NCI-H2171 (cell line): Measurements from ENCODE around the gene ADGRA1.
"Not testable (repeated sequence)": the region's sequence is repeated elsewhere in the genome, so short reads cannot be mapped to it uniquely, and the experiment has no call there.

Experiments
- DNase-seq: peaks from one replicate; lab custom pipeline; 2025; lab: John Stamatoyannopoulos, UW

Gene ADGRA1

DNA sequence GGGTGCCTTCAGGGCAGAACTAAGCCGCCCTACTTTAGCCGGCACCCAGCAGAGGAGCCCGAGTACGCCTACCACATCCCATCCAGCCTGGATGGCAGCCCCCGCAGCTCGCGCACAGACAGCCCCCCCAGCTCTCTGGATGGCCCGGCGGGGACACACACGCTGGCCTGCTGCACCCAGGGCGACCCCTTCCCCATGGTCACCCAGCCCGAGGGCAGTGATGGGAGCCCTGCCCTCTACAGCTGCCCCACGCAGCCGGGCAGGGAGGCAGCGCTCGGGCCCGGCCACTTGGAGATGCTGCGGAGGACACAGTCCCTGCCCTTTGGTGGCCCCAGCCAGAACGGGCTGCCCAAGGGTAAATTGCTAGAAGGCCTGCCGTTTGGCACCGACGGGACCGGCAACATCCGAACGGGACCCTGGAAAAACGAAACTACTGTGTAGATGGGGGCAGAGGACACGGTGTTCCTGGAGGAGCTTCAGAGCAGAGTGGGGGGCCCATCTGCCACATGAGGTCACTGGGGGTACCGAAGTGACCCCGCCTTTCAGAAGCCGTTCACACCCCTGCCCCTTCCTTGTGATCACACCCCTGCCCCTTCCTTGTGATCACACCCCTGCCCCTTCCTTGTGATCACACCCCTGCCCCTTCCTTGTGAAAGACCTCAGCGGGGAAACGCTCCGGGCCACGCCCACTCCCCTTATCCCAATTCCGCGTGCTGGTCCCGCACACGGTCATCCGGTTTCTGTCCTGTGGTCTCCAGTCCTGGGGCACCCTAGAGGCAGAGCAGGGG lies 41.5 kb downstream of the ADGRA1 start:
- no peak for DNase-seq

GRCh38 chr10:133129859-133130495 lies 42.3 kb downstream of the ADGRA1 start:
- DNase-seq: no peak

DNA sequence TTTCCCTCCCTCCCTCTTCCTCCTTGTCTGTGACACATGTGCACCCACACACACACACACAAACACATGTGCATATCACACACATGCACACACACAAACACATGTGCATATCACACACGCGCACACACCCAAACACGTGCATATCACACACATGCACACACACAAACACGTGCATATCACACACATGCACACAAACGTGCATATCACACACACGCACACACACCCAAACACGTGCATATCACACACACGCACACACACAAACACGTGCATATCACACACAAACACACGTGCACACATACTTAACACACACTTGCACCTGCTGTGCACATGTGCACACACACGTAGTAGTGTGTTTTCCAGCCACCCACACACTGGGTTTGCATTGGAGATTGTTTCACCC lies 42.9 kb downstream of the ADGRA1 start:
- no peak for DNase-seq

DNA sequence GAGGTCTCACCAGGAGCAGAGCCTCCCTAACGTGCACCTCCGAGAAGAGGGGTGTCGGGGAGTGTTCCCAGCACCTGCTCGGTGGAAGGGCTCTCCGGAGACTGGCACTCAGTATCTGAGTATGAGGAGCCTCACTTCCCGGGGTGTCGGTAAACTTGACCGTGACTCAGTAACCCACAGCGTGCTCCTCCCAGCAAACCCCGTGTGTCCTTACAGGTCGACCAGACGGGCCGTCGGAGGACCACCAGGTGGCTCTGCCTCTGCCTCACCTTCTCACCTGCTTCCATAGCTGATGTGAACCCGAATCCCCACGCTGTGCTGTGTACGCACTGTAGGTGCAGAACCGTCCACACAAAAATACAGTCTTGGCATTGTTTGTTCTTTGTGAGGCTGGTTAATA lies 43.3 kb downstream of the ADGRA1 start:
- DNase-seq: no peak

DNA sequence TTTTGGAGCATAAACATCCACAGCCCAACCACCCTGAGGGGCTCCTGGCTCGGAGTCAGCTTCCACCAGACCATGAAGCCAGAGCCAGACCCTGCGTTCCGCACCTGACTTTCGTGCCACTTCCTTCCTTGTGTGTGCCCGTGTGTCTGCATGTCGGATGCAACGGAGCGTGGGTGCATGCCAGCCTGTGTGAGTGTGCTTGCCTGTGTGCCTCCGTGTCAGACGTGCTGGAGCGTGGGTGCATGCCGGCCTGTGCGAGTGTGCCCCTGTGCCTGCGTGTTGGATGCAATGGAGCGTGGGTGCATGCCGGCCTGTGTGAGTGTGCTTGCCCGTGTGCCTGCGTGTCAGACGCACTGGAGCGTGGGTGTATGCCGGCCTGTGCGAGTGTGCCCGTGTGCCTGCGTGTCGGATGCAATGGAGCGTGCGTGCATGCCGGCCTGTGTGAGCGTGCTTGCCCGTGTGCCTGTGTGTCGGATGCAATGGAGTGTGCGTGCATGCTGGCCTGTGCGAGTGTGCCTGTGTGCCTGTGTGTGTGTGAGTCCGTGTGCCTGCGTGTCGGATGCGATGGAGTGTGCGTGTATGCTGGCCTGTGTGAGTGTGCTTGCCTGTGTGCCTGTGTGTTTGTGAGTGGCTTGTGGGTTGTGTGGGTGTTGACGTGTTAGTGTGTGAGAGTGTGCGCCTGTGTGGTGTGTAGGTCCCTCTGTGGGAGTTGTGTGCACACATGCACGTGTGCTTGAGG lies 44.2 kb downstream of the ADGRA1 start:
- no peak for DNase-seq

GRCh38 chr10:133132473-133133291 lies 45.0 kb downstream of the ADGRA1 start:
- DNase-seq: no peak

GRCh38 chr10:133133471-133134231 lies 45.9 kb downstream of the ADGRA1 start:
- DNase-seq: no peak

DNA sequence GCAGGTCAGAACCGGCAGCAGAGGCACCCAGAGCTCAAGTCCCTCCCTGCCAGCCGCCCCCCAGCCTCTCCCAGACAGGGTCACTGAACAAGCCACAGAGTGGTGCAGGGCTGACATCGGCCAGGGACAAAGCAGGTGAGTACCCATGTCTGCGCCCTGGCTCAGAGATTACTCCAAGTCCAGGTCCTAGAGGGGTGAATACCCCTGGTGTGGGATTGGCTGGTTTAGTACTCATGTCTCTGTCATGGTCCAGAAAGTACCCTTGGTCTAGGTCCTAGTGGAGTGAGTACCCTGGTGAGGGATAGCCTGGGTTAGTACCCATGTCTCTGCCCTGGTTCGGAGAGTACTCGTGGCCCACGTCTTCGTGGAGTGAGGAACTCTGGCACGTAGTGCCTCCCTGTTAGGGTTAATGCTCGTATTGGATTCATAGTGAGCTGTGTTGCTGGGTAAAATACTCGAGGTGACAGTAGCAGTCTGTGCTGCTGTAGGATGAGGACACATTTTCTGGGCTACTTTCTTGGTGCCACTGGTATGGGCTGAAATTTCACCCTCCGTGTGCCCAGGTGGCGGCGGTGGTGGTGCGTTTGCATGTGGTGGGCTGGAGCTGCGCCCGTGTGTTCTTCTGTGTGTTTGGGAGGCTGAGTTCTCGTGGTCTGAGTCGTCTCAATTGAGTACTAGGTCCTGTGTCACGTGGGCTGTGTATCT lies 46.8 kb downstream of the ADGRA1 start:
- no peak for DNase-seq

- DNase-seq: no peak
These were observed 47.4 kb downstream of the ADGRA1 start for GRCh38 chr10:133135116-133135465.

GRCh38 chr10:133137486-133138145 lies 49.9 kb downstream of the ADGRA1 start:
- DNase-seq: not testable (repeated sequence)

DNA sequence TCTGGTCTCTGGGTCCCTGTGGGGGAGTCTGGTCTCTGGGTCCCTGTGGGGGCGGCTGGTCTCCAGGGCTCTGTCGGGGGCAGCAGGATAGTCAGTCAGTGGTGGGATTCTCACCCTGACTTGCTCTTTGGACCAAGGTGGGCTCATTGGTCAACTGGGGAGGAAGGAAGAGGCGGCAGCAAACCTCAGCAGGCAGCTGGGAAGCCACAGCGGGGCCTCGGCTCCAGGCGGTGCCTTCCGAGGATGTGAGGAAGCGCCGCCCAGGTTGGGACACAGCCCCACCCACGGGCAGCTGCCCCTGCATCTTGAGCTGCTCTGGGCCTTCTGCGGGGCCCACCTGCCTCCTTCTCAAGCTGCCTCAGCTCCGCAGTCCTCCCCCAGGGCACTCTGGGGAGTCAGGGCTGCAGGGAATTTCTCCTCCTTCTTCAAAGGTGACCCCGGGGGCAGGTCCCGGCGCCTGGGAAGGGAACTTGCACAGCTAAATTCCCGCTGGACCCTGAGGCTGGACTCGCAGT lies 51.9 kb downstream of the ADGRA1 start:
- DNase-seq: no peak

DNA sequence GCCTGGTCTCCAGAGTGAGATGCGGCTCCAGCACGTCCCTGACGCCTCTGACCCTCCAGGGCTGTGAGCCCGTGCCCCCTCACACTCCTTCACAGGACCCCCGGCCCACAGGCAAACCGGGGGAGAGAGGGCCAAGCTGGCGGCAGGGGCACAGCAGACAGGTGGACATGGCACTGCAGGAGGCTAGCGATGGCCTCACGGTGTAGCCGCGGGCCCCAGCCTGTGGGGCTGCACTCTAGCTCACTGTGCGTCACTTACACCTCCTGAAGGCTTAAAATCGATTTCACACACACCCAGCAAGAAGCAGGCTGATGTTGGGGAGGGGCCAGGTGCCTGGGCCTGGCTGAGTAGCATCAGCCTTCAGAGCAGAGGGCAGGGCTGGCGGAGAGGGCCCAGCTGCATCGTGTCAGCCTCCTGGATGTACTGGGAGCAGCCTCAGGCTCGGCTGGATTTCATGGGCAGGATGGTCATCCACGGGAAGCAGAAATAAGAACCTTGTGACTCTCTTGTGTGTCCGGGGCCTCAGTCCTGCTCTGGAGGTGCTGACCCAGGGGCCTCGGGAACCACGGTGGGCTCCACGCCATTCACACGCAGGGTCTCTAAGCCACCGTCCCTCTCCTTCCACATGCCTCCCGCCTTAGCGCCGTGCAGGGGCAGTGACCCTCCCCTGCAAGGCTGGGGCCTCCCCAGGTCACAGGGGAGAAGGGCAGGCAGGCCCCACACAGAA lies 52.9 kb downstream of the ADGRA1 start:
- no peak for DNase-seq

DNA sequence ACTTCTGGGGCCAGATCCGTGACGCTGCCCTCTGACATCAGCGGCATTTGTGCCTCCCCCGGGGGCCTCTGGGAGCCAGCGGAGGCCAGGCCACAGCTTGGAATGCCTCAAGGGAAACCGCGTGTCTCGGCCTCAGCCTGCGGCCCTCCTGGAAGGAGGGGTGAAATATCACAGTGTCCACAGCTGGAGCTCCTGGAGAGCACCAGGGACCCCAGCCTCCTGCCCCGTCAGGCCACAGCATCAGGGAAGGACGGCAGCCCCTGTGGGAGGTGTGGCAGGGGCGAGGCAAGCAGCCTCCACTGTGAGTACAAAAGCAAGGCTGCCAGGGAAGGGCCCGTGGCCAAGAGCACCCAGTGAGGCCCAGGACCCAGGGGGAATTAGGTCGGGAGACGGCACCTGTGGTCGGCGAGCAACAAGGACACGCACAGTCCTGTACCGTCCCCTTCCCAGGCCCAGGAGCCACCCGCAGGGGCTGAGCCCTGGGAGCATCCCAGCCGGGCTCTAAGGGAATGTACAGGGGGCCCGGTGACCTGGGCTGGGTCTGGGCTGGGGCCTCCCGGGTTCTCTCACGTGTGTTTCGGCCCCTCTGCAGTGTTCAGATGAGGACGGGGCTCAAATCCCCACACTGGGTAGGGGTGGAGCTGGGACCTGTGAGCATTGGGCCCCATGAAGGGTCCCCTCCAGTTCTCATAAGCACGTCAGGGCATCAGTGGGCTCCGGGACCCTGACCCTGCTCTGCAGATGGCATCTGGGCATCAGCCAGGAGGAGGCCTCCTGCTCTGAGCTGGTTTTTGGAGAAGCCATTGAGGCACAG lies 53.6 kb downstream of the ADGRA1 start:
- DNase-seq: no peak

- DNase-seq: no peak
These were observed 54.2 kb downstream of the ADGRA1 start for GRCh38 chr10:133141958-133142340.

GRCh38 chr10:133142523-133143199 lies 54.9 kb downstream of the ADGRA1 start:
- no peak for DNase-seq

DNA sequence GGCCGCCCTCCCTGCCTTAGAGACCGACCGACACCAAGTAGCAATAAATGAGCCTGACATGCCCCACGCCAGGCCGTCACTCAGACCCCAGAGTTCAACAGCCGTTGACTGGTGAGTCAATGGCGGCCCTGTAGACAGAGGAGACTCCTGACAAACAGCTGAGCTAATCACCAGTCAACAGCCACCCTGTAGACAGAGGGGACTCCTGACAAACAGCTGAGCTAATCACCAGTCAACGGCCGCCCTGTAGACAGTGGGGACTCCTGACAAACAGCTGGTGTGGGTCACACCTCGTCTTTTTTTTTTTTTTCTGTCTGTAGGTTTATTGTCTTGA lies 55.4 kb downstream of the ADGRA1 start:
- no peak for DNase-seq

DNA sequence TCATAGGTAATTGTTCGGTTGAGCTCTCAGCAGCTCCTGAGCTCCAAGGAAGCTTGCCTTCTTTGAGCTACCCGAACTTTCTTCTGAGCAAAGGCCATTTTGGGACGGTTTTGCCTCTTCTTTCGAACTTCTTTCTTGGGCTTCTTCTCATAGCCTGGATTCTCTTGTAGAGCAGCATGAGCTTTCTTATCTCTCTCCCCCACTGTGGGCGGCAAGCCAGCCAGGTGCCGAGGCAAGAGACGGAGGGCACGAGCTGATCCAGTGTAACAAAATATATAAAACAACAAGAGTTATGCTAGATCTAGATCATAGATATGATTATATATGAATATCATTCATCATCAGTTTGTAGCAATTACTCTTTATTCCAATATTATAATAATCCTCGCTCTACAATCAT lies 55.8 kb downstream of the ADGRA1 start:
- no peak for DNase-seq

DNA sequence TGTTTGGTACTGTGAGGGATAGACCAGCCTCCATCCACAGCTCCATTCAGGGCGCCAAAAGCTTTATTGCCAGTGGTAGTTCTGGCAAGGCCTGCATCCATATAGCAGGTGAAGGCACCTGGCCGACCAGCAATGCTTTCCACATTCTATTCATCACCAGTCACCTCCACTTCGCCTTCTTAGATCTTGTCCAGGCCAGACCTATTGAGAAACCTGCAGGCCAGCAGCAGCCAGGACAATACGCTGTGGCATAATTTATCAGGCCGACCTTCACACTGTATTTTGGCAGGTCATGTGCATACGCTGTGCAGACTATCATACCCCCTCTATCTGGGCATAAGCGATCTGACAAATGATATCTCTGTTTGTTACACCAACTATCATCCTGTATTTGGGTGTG lies 57.0 kb downstream of the ADGRA1 start:
- DNase-seq: no peak
